Measurements from ENCODE around the gene TARP.

- TF ChIP-seq CTCF (IDR thresholded peaks at IDR 0.05; ENCODE audit: low read depth, low read length, missing input control) (no peak), ZBTB33 (IDR thresholded peaks at IDR 0.05) (no peak), EGR1 (IDR thresholded peaks at IDR 0.05; ENCODE audit: low read depth in 2 of 2) (no peak), JUND (IDR thresholded peaks at IDR 0.05) (no peak)
These were observed 1.1 kb upstream of the TARP start for GRCh38 chr7:38274486-38274885.
